A549 (cell line): ENCODE data around the gene PAK4. TPM values are rescaled to one million over a fixed set of nuclear protein-coding genes. Genes with fewer than 3 reads are reported as not detected.
A peak's percentile ranks its signal among the peaks of the same experiment; 100 is the strongest.

Experiments used
- BCL3 ChIP-seq: fragments of >200 bp; sonication (Bioruptor Twin); formaldehyde crosslinking; IDR thresholded peaks from 3 replicates; pipeline ENCODE4 v1.6.1; 2016
- BHLHE40 ChIP-seq: IDR thresholded peaks from 2 replicates; pipeline ENCODE4 v1.6.1; 2012; ENCODE audit warnings: low read depth, low read length, inconsistent platforms
- CBX2 ChIP-seq: fragments of 200-600 bp; sonication (generic); IDR thresholded peaks from 2 replicates; pipeline ENCODE4 v1.6.1; 2016; ENCODE audit warnings: low read depth, mild to moderate bottlenecking, borderline replicate concordance
- CEBPB ChIP-seq, 2 experiments: fragments of >200 bp in 1 of 2; sonication (Bioruptor Twin) in 1 of 2; formaldehyde crosslinking in 1 of 2; IDR thresholded peaks; 2 replicates each; pipeline ENCODE4 v1.6.1; 2012 to 2016
- CHD2 ChIP-seq: fragments of 150-350 bp; IDR thresholded peaks from 2 replicates; pipeline ENCODE4 v1.6.1; 2014; ENCODE audit warnings: low read length; ENCODE audit not compliant: partially characterized antibody
- EHF ChIP-seq: fragments of 250-450 bp; sonication (Bioruptor Pico); IDR thresholded peaks from 2 replicates; pipeline ENCODE4 v1.5.0; 2020; ENCODE audit warnings: mild to moderate bottlenecking
- EP300 ChIP-seq, 2 experiments: fragments of >200 bp; sonication (Bioruptor Twin); formaldehyde crosslinking; IDR thresholded peaks; 2 replicates in 1 of 2; 3 replicates in 1 of 2; pipeline ENCODE4 v1.6.1; 2016 to 2017
- ESRRA ChIP-seq: fragments of 150-350 bp; IDR thresholded peaks from 2 replicates; pipeline ENCODE4 v1.6.1; 2014; ENCODE audit warnings: mild to moderate bottlenecking, low read length, borderline replicate concordance
- FOSL2 ChIP-seq, 2 experiments: fragments of 450-650 bp in 1 of 2; fragments of >200 bp in 1 of 2; sonication (Bioruptor Twin) in 1 of 2; formaldehyde crosslinking; IDR thresholded peaks; 2 replicates each; pipeline versions ENCODE4 v1.5.0 to v1.6.1; 2016 to 2020; ENCODE audit warnings: mild to moderate bottlenecking in 1 of 2, moderate library complexity in 1 of 2
- FOXS1 ChIP-seq: fragments of 250-450 bp; sonication (Bioruptor Pico); IDR thresholded peaks from 2 replicates; pipeline ENCODE4 v1.5.0; 2020; ENCODE audit warnings: mild to moderate bottlenecking, moderate library complexity
- HOXA7 ChIP-seq: fragments of 250-450 bp; sonication (Bioruptor Pico); IDR thresholded peaks from 2 replicates; pipeline ENCODE4 v1.5.0; 2020; ENCODE audit warnings: mild to moderate bottlenecking, moderate library complexity
- HOXB5 ChIP-seq: fragments of 250-450 bp; sonication (Bioruptor Pico); IDR thresholded peaks from 2 replicates; pipeline ENCODE4 v1.5.0; 2020; ENCODE audit warnings: mild to moderate bottlenecking, moderate library complexity
- JUN ChIP-seq, 2 experiments: fragments of >200 bp; sonication (Bioruptor Twin); formaldehyde crosslinking; IDR thresholded peaks; 2 replicates in 1 of 2; 3 replicates in 1 of 2; pipeline ENCODE4 v1.6.1; 2016 to 2017
- KDM5A ChIP-seq: fragments of 200-600 bp; sonication (generic); IDR thresholded peaks from 2 replicates; pipeline ENCODE4 v1.6.1; 2016; ENCODE audit warnings: antibody characterized with exemption, mild to moderate bottlenecking
- MAFK ChIP-seq: fragments of 450-650 bp; IDR thresholded peaks from 2 replicates; pipeline ENCODE4 v1.6.1; 2014; ENCODE audit not compliant: partially characterized antibody
- MAX ChIP-seq: IDR thresholded peaks from 2 replicates; pipeline ENCODE4 v1.6.1; 2012
- MAZ ChIP-seq: fragments of 150-350 bp; IDR thresholded peaks from 2 replicates; pipeline ENCODE4 v1.6.1; 2014; ENCODE audit warnings: antibody characterized with exemption, low read depth, low read length, borderline replicate concordance
- NFE2L2 ChIP-seq: fragments of 150-350 bp; conservative IDR thresholded peaks from 2 replicates; pipeline ENCODE4 v1.6.1; 2014; ENCODE audit warnings: low read length
- NPAS2 ChIP-seq: fragments of 250-450 bp; sonication (Bioruptor Pico); IDR thresholded peaks from 2 replicates; pipeline ENCODE4 v1.8.0; 2022; ENCODE audit warnings: mild to moderate bottlenecking, moderate library complexity, borderline replicate concordance
- PHF8 ChIP-seq: fragments of 200-600 bp; sonication (generic); IDR thresholded peaks from 2 replicates; pipeline ENCODE4 v1.6.1; 2016; ENCODE audit warnings: low read depth, mild to moderate bottlenecking, antibody characterized with exemption, moderate library complexity, borderline replicate concordance
- POLR2A ChIP-seq: IDR thresholded peaks from 2 replicates; pipeline ENCODE4 v1.6.1; 2012; ENCODE audit warnings: mild to moderate bottlenecking, low read length
- POLR2AphosphoS2 ChIP-seq: conservative IDR thresholded peaks from 2 replicates; pipeline ENCODE4 v1.6.1; 2012; ENCODE audit warnings: low read length, improper control_type of control experiment, inconsistent platforms
- RCOR1 ChIP-seq: fragments of 150-350 bp; IDR thresholded peaks from 2 replicates; pipeline ENCODE4 v1.6.1; 2014; ENCODE audit warnings: antibody characterized with exemption, low read length, low read depth
- SMC3 ChIP-seq: fragments of >200 bp; sonication (Bioruptor Twin); formaldehyde crosslinking; IDR thresholded peaks from 3 replicates; pipeline ENCODE4 v1.6.1; 2018; ENCODE audit warnings: inconsistent platforms
- SREBF2 ChIP-seq: fragments of 450-650 bp; IDR thresholded peaks from 2 replicates; pipeline ENCODE4 v1.6.1; 2014; ENCODE audit warnings: mild to moderate bottlenecking, moderate library complexity
- TFCP2L1 ChIP-seq: fragments of 250-450 bp; sonication (Bioruptor Pico); IDR thresholded peaks from 2 replicates; pipeline ENCODE4 v1.5.0; 2021; ENCODE audit warnings: mild to moderate bottlenecking
- USF2 ChIP-seq: fragments of 450-650 bp; IDR thresholded peaks from 2 replicates; pipeline ENCODE4 v1.6.1; 2014; ENCODE audit warnings: antibody characterized with exemption
- ZFP36 ChIP-seq: fragments of 450-650 bp; IDR thresholded peaks from 2 replicates; pipeline ENCODE4 v1.6.1; 2014; ENCODE audit warnings: borderline replicate concordance; ENCODE audit not compliant: partially characterized antibody
- ZNF302 ChIP-seq: fragments of 250-450 bp; sonication (Bioruptor Pico); IDR thresholded peaks from 2 replicates; pipeline ENCODE4 v1.9.0; 2021; ENCODE audit warnings: inconsistent platforms, mild to moderate bottlenecking, moderate library complexity
- ZSCAN20 ChIP-seq: fragments of 250-450 bp; sonication (Bioruptor Pico); IDR thresholded peaks from 2 replicates; pipeline ENCODE4 v1.8.0; 2022; ENCODE audit warnings: mild to moderate bottlenecking, moderate library complexity
- polyA plus RNA-seq, 4 experiments: library from polyadenylated mRNA; depleted of rRNA in 3 of 4; stranded (reverse); fragments of >200 nt; fragmentation: RNase III in 1 of 4; extraction: RNeasy Plus Mini Kit Qiagen cat#74134 plus additional on column Dnase treatment in 1 of 4; gene quantifications; 2 replicates in 3 of 4; 3 replicates in 1 of 4; pipeline ENCODE4 v1.2.3, GENCODE V29; 2011 to 2017
- TF ChIP-seq, protein P1 (sequence below): fragments of 200-600 bp; sonication (generic); IDR thresholded peaks from 2 replicates; pipeline ENCODE4 v1.6.1; 2016; ENCODE audit warnings: antibody characterized with exemption, mild to moderate bottlenecking, moderate library complexity
- TF ChIP-seq, protein P2 (sequence below): IDR thresholded peaks from 2 replicates; pipeline ENCODE4 v1.6.1; 2012; ENCODE audit warnings: low read depth, borderline replicate concordance
- TF ChIP-seq, protein P3 (sequence below): fragments of >200 bp; sonication (Bioruptor Twin); formaldehyde crosslinking; IDR thresholded peaks from 2 replicates; pipeline ENCODE4 v1.6.1; 2016
- TF ChIP-seq, protein P4 (sequence below): fragments of >200 bp; sonication (Bioruptor Twin); formaldehyde crosslinking; IDR thresholded peaks from 3 replicates; pipeline ENCODE4 v1.5.1; 2016

PAK4 gene
- polyA plus RNA-seq, 2 of the 4 experiments (the other 2 are of a cell fraction), result 42.9 to 84.2 TPM

- TF ChIP-seq, protein P1, sequence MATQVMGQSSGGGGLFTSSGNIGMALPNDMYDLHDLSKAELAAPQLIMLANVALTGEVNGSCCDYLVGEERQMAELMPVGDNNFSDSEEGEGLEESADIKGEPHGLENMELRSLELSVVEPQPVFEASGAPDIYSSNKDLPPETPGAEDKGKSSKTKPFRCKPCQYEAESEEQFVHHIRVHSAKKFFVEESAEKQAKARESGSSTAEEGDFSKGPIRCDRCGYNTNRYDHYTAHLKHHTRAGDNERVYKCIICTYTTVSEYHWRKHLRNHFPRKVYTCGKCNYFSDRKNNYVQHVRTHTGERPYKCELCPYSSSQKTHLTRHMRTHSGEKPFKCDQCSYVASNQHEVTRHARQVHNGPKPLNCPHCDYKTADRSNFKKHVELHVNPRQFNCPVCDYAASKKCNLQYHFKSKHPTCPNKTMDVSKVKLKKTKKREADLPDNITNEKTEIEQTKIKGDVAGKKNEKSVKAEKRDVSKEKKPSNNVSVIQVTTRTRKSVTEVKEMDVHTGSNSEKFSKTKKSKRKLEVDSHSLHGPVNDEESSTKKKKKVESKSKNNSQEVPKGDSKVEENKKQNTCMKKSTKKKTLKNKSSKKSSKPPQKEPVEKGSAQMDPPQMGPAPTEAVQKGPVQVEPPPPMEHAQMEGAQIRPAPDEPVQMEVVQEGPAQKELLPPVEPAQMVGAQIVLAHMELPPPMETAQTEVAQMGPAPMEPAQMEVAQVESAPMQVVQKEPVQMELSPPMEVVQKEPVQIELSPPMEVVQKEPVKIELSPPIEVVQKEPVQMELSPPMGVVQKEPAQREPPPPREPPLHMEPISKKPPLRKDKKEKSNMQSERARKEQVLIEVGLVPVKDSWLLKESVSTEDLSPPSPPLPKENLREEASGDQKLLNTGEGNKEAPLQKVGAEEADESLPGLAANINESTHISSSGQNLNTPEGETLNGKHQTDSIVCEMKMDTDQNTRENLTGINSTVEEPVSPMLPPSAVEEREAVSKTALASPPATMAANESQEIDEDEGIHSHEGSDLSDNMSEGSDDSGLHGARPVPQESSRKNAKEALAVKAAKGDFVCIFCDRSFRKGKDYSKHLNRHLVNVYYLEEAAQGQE, result no peak
- TF ChIP-seq CEBPB (IDR thresholded peaks at IDR 0.05) (0 out of 4 replicates have a peak, but pooled peaks of 1 of the 2 experiments have one; percentile 50), FOSL2 (IDR thresholded peaks at IDR 0.05) (no peak), FOSL2 (CRISPR knock-in tag; IDR thresholded peaks at IDR 0.05) (peak; percentile 16; the same call in 1 of the 2 replicates), CBX2 (no peak), SREBF2 (no peak), FOXS1 (CRISPR knock-in tag) (no peak), MAZ (no peak), ZFP36 (no peak), BHLHE40 (no peak), CHD2 (no peak), NPAS2 (CRISPR knock-in tag) (no peak), HOXB5 (CRISPR knock-in tag) (no peak), MAFK (no peak), BCL3 (peak; percentile 19; the same call in 2 of the 3 replicates), EHF (CRISPR knock-in tag) (no peak), PHF8 (no peak), USF2 (no peak), HOXA7 (CRISPR knock-in tag) (no peak), POLR2AphosphoS2 (no peak), RCOR1 (peak; percentile 92), TFCP2L1 (CRISPR knock-in tag) (peak; percentile 61; the same call in 1 of the 2 replicates), MAX (peak; percentile 88), SMC3 (peak; percentile 19; the same call in 1 of the 3 replicates), ZNF302 (CRISPR knock-in tag) (no peak), EP300 (IDR thresholded peaks at IDR 0.05) (no peak), JUN (IDR thresholded peaks at IDR 0.05) (peak in 1 of 2 experiments; percentile 23; a peak in 1 of 5 replicates), POLR2A (no peak; the same call in none of the 2 replicates), KDM5A (no peak), ESRRA (no peak), NFE2L2 (no peak), ZSCAN20 (CRISPR knock-in tag) (no peak)
- TF ChIP-seq, protein P2, sequence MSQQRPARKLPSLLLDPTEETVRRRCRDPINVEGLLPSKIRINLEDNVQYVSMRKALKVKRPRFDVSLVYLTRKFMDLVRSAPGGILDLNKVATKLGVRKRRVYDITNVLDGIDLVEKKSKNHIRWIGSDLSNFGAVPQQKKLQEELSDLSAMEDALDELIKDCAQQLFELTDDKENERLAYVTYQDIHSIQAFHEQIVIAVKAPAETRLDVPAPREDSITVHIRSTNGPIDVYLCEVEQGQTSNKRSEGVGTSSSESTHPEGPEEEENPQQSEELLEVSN, result no peak
- TF ChIP-seq, protein P3, sequence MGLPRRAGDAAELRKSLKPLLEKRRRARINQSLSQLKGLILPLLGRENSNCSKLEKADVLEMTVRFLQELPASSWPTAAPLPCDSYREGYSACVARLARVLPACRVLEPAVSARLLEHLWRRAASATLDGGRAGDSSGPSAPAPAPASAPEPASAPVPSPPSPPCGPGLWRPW, result no peak
- TF ChIP-seq, protein P4, sequence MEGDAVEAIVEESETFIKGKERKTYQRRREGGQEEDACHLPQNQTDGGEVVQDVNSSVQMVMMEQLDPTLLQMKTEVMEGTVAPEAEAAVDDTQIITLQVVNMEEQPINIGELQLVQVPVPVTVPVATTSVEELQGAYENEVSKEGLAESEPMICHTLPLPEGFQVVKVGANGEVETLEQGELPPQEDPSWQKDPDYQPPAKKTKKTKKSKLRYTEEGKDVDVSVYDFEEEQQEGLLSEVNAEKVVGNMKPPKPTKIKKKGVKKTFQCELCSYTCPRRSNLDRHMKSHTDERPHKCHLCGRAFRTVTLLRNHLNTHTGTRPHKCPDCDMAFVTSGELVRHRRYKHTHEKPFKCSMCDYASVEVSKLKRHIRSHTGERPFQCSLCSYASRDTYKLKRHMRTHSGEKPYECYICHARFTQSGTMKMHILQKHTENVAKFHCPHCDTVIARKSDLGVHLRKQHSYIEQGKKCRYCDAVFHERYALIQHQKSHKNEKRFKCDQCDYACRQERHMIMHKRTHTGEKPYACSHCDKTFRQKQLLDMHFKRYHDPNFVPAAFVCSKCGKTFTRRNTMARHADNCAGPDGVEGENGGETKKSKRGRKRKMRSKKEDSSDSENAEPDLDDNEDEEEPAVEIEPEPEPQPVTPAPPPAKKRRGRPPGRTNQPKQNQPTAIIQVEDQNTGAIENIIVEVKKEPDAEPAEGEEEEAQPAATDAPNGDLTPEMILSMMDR, result no peak; the same call in 2 of the 3 replicates
These were observed 964 bp downstream of the PAK4 start (continued) for GRCh38 chr19:39126312-39127187.
